ENCODE data around the gene TTC16. TPM values are rescaled to one million over a fixed set of nuclear protein-coding genes. Genes with fewer than 3 reads are reported as not detected.

Gene TTC16, protein sequence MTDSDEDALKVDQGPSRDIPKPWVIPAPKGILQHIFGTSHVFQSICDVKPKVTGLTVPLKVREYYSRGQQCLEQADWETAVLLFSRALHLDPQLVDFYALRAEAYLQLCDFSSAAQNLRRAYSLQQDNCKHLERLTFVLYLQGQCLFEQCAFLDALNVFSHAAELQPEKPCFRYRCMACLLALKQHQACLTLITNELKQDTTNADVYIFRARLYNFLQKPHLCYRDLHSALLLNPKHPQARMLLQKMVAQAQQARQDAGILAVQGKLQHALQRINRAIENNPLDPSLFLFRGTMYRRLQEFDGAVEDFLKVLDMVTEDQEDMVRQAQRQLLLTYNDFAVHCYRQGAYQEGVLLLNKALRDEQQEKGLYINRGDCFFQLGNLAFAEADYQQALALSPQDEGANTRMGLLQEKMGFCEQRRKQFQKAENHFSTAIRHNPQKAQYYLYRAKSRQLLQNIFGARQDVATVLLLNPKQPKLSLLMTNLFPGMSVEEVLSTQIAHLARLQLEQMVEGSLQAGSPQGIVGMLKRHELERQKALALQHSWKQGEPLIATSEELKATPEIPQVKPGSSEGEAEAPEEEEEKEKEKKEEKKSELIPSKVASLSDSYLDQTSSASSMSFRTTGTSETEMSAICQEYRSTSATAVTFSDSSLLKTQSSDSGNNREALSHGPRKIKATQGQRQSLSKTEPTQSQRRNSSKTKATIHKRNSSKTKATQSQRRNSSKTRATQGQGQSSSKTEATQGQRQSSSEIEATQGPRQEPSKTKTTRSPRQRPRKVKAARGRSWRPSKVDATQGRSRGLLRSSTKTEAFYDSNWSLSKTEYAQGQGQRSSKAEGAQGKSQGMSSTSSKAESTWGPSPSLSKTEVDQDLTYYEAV
- under 0.01 TPM in 1 of 2 replicates, not detected in the other for total RNA-seq

DNA sequence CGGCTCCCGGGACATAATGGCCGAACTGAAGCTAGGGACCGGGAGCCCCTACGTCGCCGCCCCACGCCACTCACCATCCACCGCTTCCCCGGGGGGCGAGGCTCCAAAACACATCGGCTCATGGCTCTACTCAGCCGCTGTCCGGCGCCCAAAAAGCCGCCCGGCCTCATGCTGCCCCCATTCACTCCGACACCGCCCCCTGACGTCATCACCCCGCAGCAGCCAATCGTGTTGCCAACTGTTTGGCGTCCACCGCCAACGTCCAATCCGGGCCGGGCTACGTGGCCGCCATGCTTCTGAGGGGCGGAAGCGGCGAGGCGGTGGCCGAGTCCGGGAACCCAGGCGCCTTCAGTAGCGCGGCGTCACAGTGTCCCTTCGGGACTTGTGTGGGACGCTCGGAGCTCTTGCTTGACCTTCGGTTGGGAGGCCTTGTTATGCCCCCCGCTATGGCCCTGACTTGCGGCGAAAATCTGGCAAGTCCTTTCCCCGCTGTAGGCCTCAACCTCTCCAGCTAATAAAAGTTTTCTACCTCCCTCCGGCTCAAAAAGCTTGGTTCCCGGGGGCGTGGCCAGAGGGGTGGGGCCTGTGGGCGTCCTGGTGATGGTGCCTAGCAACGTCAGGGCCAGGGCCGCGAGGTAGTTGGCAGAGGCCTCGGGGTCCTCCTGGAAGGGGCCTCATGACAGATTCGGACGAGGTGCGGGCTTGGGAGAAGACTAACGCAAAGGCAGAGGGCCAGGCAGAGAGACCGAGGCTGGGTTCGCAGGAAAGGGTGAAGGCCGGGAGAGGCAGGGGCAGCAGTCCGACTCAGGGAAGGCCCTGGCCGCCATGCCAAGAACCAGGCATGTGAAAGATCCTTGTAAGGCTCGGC lies at the start of gene TTC16, which contains the start of gene PTRH1:
TSS of gene TTC16 (plus strand) at position 610 of the 868 bp plus-strand sequence. CDS start at position 677, 67 bp downstream.
TSS of gene PTRH1 (minus strand) at position 194 of the 868 bp plus-strand sequence. CDS start at position 170, 24 bp downstream.

DNA sequence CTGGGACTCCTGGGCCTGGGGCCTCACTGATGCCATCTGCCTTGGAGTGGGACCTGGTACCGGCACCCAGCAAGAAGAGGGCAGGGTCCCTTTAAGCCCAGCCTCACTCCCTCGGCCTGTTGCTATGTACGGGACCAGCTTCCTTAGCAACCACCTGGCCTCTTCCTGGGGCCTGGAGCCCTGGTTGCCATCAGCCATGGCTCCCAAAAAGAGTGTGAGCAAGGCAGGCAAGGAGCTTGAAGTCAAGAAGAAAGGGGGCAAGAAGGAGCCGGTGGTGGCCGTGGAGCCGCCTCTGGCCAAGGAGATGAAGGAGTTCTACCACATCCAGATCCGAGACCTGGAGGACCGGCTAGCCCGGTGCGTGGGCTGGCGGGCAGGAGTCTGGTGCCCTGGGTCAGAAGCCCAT lies 9.0 kb upstream of the TTC16 start, which contains the start of gene CFAP157:
TSS of gene CFAP157 (plus strand) at position 153 of the 406 bp plus-strand sequence. CDS start at position 197, 44 bp downstream.

DNA sequence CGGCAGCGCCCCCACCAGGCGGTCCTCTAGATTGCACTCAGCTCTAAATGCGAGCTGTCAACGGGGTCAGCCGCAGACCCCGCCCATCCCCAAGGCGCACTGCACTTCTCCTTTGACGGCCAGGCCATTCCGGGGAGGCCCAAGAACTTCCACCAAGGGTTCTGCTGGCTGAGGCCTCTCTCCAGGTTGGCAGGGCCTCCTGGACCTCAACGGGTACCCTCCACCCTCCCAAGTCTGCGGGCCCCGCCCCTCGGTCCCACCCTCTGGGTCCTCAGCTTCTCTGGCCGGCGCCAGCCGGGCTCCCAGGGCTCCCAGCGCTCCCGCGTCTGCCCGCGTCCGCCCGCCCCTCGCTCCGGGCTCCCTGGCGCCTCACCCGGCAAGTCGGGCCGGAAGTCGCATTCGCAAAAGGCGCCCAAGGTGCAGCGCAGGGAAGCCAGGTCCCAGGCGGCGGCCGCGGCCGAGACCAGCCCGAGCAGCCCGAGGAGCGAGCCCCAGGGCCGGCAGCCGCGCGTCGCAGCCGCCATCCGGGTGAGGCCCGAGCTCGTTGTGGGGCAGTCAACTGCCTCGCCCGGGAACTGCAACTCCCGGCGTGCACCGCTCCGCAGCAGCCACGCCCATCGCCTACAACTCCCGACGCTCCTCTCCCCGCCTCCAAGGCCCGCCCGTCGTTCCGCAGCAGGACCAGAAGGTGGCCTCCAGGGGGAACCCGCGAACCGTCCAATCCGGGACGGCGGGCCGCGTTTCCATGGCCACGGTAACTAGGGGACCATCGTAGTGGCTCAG lies 19.1 kb downstream of the TTC16 start, which contains the start of gene TOR2A:
TSS of gene TOR2A (minus strand) at position 548 of the 783 bp plus-strand sequence. CDS start at position 524, 24 bp downstream.

DNA sequence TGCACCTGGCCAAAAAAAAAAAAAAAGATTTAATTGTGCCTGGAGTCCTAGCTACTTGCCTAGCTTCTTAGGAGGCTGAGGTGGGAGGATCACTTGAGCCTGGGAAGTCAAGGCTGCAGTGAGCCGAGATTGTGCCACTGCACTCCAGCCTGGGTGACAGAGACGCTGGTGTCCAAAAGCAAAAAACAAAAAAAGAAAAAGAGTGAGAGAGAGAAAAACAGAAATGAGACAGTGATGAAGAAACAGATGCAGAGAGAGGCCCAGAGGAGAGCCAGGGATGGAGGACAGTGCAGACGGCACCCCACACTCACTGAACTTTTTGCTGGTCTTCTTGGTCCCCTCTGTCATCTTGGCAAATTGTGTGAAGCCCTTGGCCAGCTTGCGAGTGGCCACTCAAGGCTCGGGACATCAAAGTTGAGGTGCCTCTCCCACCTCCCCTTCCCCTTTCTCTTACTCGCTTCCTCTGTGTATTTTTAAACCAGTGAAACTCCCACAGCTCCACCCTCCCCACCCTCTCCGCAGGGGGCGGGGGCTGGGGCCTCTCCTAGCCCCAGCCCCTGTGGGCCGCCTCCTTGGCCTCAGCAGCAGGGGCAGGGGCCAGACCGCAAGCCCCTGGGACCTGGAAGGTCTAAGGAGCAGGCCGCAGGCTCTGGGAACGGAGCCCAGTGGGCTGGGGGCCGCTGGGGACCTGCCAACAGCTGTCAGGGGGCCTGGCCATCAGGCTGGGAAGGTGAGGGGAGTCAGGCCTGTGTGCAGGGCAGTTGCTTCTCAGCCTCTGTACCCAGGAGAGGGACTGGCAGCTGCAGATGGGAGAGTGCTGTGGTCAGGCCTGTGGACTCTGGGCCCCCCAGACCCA lies 62.6 kb downstream of the TTC16 start, which contains the start of gene SH2D3C:
TSS of gene SH2D3C (minus strand) at position 387 of the 856 bp plus-strand sequence. CDS start at position 348, 39 bp downstream.

Other genes starting within 250 kb of the TTC16 start
- 7.7 and 14.5 TPM in 2 replicates for gene STXBP1, start 103.8 kb upstream of the TTC16 start, total RNA-seq
- not detected in 2 replicates for gene CFAP157, start 9.1 kb upstream of the TTC16 start, total RNA-seq
- gene PTRH1, start 416 bp upstream of the TTC16 start, total RNA-seq: 44.1 and 56.1 TPM in 2 replicates
- 20.5 and 22.0 TPM in 2 replicates for gene TOR2A, start 19.2 kb downstream of the TTC16 start, total RNA-seq
- 0.25 TPM in 1 of 2 replicates, not detected in the other for gene SH2D3C, start 62.6 kb downstream of the TTC16 start, total RNA-seq
- gene CDK9, start 70.0 kb downstream of the TTC16 start, total RNA-seq: 24.3 and 44.4 TPM in 2 replicates
- gene FPGS, start 86.8 kb downstream of the TTC16 start, total RNA-seq: 65.0 and 102 TPM in 2 replicates
- 24.2 and 29.0 TPM in 2 replicates for gene ENG, start 138.6 kb downstream of the TTC16 start, total RNA-seq
- 29.5 and 40.1 TPM in 2 replicates for gene AK1, start 161.6 kb downstream of the TTC16 start, total RNA-seq
- 37.0 and 62.6 TPM in 2 replicates for gene ST6GALNAC6, start 183.5 kb downstream of the TTC16 start, total RNA-seq
- 34.1 and 46.1 TPM in 2 replicates for gene ST6GALNAC4, start 201.0 kb downstream of the TTC16 start, total RNA-seq
- 2.5 and 4.2 TPM in 2 replicates for gene PIP5KL1, start 214.7 kb downstream of the TTC16 start, total RNA-seq
- 32.8 and 39.1 TPM in 2 replicates for gene DPM2, start 221.8 kb downstream of the TTC16 start, total RNA-seq